ENCODE results near the gene GAB3.

The GAB3 gene

GRCh38 chrX:154751203-154751668 lies 359 bp upstream of the GAB3 start:
- DNase-seq = no peak

- DNase-seq = no peak
Measured at GRCh38 chrX:154749856-154750255, 1.0 kb downstream of the GAB3 start.

GRCh38 chrX:154748712-154749339 lies 2.1 kb downstream of the GAB3 start:
- peak; percentile 21 for DNase-seq

GRCh38 chrX:154742613-154743012 lies 8.3 kb downstream of the GAB3 start:
- DNase-seq = no peak

GRCh38 chrX:154739952-154740465 lies 10.9 kb downstream of the GAB3 start:
- no peak for DNase-seq

GRCh38 chrX:154738011-154738738 lies 12.7 kb downstream of the GAB3 start:
- no peak for DNase-seq

- DNase-seq = no peak
Measured at GRCh38 chrX:154737136-154737535, 13.7 kb downstream of the GAB3 start.

- DNase-seq = no peak
Measured at GRCh38 chrX:154735695-154736393, 15.0 kb downstream of the GAB3 start.

GRCh38 chrX:154734061-154734781 lies 16.7 kb downstream of the GAB3 start:
- no peak for DNase-seq

GRCh38 chrX:154733066-154733425 lies 17.8 kb downstream of the GAB3 start:
- no peak for DNase-seq

- DNase-seq = no peak
Measured at GRCh38 chrX:154732421-154733065, 18.3 kb downstream of the GAB3 start.

GRCh38 chrX:154731881-154732280 lies 19.0 kb downstream of the GAB3 start:
- DNase-seq = no peak

- DNase-seq = no peak
Measured at GRCh38 chrX:154731184-154731583, 19.7 kb downstream of the GAB3 start.

GRCh38 chrX:154730253-154730891 lies 20.5 kb downstream of the GAB3 start:
- DNase-seq = no peak

- no peak for DNase-seq
Measured at GRCh38 chrX:154729439-154729838, 21.4 kb downstream of the GAB3 start.

GRCh38 chrX:154728431-154729190 lies 22.3 kb downstream of the GAB3 start:
- no peak for DNase-seq

- no peak for DNase-seq
Measured at GRCh38 chrX:154727871-154728270, 23.0 kb downstream of the GAB3 start.

GRCh38 chrX:154727418-154727817 lies 23.5 kb downstream of the GAB3 start:
- no peak for DNase-seq

- DNase-seq = no peak
Measured at GRCh38 chrX:154724993-154725756, 25.7 kb downstream of the GAB3 start.

GRCh38 chrX:154721155-154721554 lies 29.7 kb downstream of the GAB3 start:
- no peak for DNase-seq
